OCI-LY1 (cell line): ENCODE measurements around the gene IL36B.

Experiments used
- H2AFZ ChIP-seq: fragments of 200-600 bp; sonication (generic), shearing (Covaris generic); 2 replicates; pipeline ENCODE4 v1.6.0; 2014; ENCODE audit warnings: antibody characterized with exemption, mild to moderate bottlenecking, low read length
- H3F3A ChIP-seq: fragments of 200-600 bp; sonication (generic), shearing (Covaris generic); 2 replicates; pipeline ENCODE4 v1.6.0; 2014; ENCODE audit warnings: mild to moderate bottlenecking, antibody characterized with exemption, low read length, moderate library complexity; ENCODE audit not compliant: insufficient read depth
- H3K27ac ChIP-seq: fragments of 200-600 bp; sonication (generic); 2 replicates; pipeline ENCODE4 v1.5.1; 2014; ENCODE audit warnings: low read length, mixed run types, mild to moderate bottlenecking, low read depth; ENCODE audit not compliant: poor library complexity, severe bottlenecking
- H3K27me3 ChIP-seq: fragments of 200-600 bp; sonication (generic); 2 replicates; pipeline ENCODE4 v1.6.0; 2014; ENCODE audit warnings: antibody characterized with exemption, mild to moderate bottlenecking, low read length, moderate library complexity; ENCODE audit not compliant: insufficient read depth
- H3K36me3 ChIP-seq: fragments of 200-600 bp; sonication (generic); 2 replicates; pipeline ENCODE4 v1.6.1; 2014; ENCODE audit warnings: mild to moderate bottlenecking, antibody characterized with exemption, low read length, moderate library complexity, mixed read lengths; ENCODE audit not compliant: insufficient read depth
- H3K4me1 ChIP-seq: fragments of 200-600 bp; sonication (generic); 2 replicates; pipeline ENCODE4 v1.5.1; 2014; ENCODE audit warnings: mild to moderate bottlenecking, low read length, moderate library complexity; ENCODE audit not compliant: insufficient read depth, severe bottlenecking
- H3K4me2 ChIP-seq: fragments of 200-600 bp; sonication (generic), shearing (Covaris generic); 2 replicates; pipeline ENCODE4 v1.6.1; 2014; ENCODE audit warnings: low read length
- H3K4me3 ChIP-seq: fragments of 200-600 bp; sonication (generic); 2 replicates; pipeline ENCODE4 v1.5.1; 2014; ENCODE audit warnings: low read length, low read depth, mild to moderate bottlenecking, mixed read lengths; ENCODE audit not compliant: poor library complexity, severe bottlenecking
- H3K79me2 ChIP-seq: fragments of 200-600 bp; shearing (Covaris generic); 2 replicates; pipeline ENCODE4 v1.6.1; 2016; ENCODE audit warnings: mixed run types, low read length, mixed read lengths; ENCODE audit not compliant: insufficient read depth
- H3K9ac ChIP-seq: fragments of 200-600 bp; sonication (generic), shearing (Covaris generic); 2 replicates; pipeline ENCODE4 v1.6.1; 2014; ENCODE audit warnings: mild to moderate bottlenecking, low read length, mixed read lengths
- H3K9me2 ChIP-seq: fragments of 200-600 bp; sonication (generic), shearing (Covaris generic); 2 replicates; pipeline ENCODE4 v1.6.1; 2014; ENCODE audit warnings: low read depth, mild to moderate bottlenecking, low read length, mixed read lengths
- H3K9me3 ChIP-seq: fragments of 200-600 bp; shearing (Covaris generic); 2 replicates; pipeline ENCODE4 v1.6.1; 2014; ENCODE audit warnings: low read length, mixed read lengths
- H4K20me1 ChIP-seq: fragments of 200-600 bp; sonication (generic), shearing (Covaris generic); 2 replicates; pipeline ENCODE4 v1.6.0; 2016; ENCODE audit warnings: mild to moderate bottlenecking, low read length; ENCODE audit not compliant: insufficient read depth
- CTCF ChIP-seq: fragments of 200-600 bp; sonication (generic), shearing (Covaris generic); IDR thresholded peaks from 2 replicates; pipeline ENCODE4 v1.5.1; 2017; ENCODE audit warnings: mild to moderate bottlenecking, antibody characterized with exemption, low read length, moderate library complexity, mixed read lengths
- EZH2 ChIP-seq: fragments of 200-600 bp; sonication (generic), shearing (Covaris generic); IDR thresholded peaks from 2 replicates; pipeline ENCODE4 v1.8.0; 2017; ENCODE audit warnings: borderline replicate concordance, mixed run types, mild to moderate bottlenecking, antibody characterized with exemption, low read length, moderate library complexity, mixed read lengths

Gene IL36B

GRCh38 chr2:113038291-113038690 is 14.4 kb downstream of the IL36B start:
- H3K27ac ChIP-seq, result no peak overlapping the region
- no peaks in the 10 kb centered on the region for H3K27me3 ChIP-seq
- H3F3A ChIP-seq, result no peaks in the 10 kb centered on the region
- H3K9me3 ChIP-seq, result no peaks in the 10 kb centered on the region
- no peak overlapping the region for H3K9ac ChIP-seq
- no peak overlapping the region for H3K4me2 ChIP-seq
- no peak for TF ChIP-seq EZH2
- TF ChIP-seq CTCF, result no peak
- no peaks in the 10 kb centered on the region for H3K36me3 ChIP-seq
- H3K4me3 ChIP-seq, result no peak overlapping the region
- H3K4me1 ChIP-seq, result no peaks in the 10 kb centered on the region
- H3K79me2 ChIP-seq, result no peaks in the 10 kb centered on the region
- H4K20me1 ChIP-seq, result no peaks in the 10 kb centered on the region
- H3K9me2 ChIP-seq, result no peaks in the 10 kb centered on the region
- no peak overlapping the region for H2AFZ ChIP-seq

GRCh38 chr2:113036763-113037162 is 15.9 kb downstream of the IL36B start:
- H3K4me1 ChIP-seq, result no peaks in the 10 kb centered on the region
- no peaks in the 10 kb centered on the region for H3K36me3 ChIP-seq
- no peaks in the 10 kb centered on the region for H4K20me1 ChIP-seq
- no peak overlapping the region for H3K4me2 ChIP-seq
- no peaks in the 10 kb centered on the region for H3K27me3 ChIP-seq
- H3K9ac ChIP-seq, result no peak overlapping the region
- H3K9me3 ChIP-seq, result no peaks in the 10 kb centered on the region
- H2AFZ ChIP-seq, result no peak overlapping the region
- H3F3A ChIP-seq, result no peaks in the 10 kb centered on the region
- no peaks in the 10 kb centered on the region for H3K79me2 ChIP-seq
- TF ChIP-seq CTCF (no peak), EZH2 (no peak)
- no peak overlapping the region for H3K4me3 ChIP-seq
- H3K9me2 ChIP-seq, result no peaks in the 10 kb centered on the region
- H3K27ac ChIP-seq, result no peak overlapping the region

GRCh38 chr2:113034016-113034415 is 18.7 kb downstream of the IL36B start:
- no peaks in the 10 kb centered on the region for H3F3A ChIP-seq
- no peaks in the 10 kb centered on the region for H3K79me2 ChIP-seq
- no peaks in the 10 kb centered on the region for H3K27me3 ChIP-seq
- no peaks in the 10 kb centered on the region for H3K36me3 ChIP-seq
- H3K4me1 ChIP-seq, result no peaks in the 10 kb centered on the region
- no peaks in the 10 kb centered on the region for H3K9me2 ChIP-seq
- TF ChIP-seq CTCF, result no peak
- no peak for TF ChIP-seq EZH2
- H3K27ac ChIP-seq, result no peak overlapping the region
- no peak overlapping the region for H3K4me3 ChIP-seq
- no peak overlapping the region for H3K9ac ChIP-seq
- no peaks in the 10 kb centered on the region for H4K20me1 ChIP-seq
- H3K9me3 ChIP-seq, result no peaks in the 10 kb centered on the region
- no peak overlapping the region for H2AFZ ChIP-seq
- H3K4me2 ChIP-seq, result no peak overlapping the region
